ENCODE measurements around the gene COMMD2.

- TF ChIP-seq POLR2AphosphoS5 (IDR thresholded peaks at IDR 0.05) (no peak), POLR2A (IDR thresholded peaks at IDR 0.05; ENCODE audit: low read depth) (no peak), EP300 (IDR thresholded peaks at IDR 0.05) (no peak)
- TF ChIP-seq, protein P1, sequence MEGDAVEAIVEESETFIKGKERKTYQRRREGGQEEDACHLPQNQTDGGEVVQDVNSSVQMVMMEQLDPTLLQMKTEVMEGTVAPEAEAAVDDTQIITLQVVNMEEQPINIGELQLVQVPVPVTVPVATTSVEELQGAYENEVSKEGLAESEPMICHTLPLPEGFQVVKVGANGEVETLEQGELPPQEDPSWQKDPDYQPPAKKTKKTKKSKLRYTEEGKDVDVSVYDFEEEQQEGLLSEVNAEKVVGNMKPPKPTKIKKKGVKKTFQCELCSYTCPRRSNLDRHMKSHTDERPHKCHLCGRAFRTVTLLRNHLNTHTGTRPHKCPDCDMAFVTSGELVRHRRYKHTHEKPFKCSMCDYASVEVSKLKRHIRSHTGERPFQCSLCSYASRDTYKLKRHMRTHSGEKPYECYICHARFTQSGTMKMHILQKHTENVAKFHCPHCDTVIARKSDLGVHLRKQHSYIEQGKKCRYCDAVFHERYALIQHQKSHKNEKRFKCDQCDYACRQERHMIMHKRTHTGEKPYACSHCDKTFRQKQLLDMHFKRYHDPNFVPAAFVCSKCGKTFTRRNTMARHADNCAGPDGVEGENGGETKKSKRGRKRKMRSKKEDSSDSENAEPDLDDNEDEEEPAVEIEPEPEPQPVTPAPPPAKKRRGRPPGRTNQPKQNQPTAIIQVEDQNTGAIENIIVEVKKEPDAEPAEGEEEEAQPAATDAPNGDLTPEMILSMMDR (IDR thresholded peaks at IDR 0.05) = no peak
Measured at GRCh38 chr3:149736175-149736952, 15.9 kb downstream of the COMMD2 start.
